ENCODE results near the gene TSPAN18. TPM values are rescaled to one million over a fixed set of nuclear protein-coding genes. Genes with fewer than 3 reads are reported as not detected.

Gene TSPAN18
- total RNA-seq, 1 donor from 2014 or later, result 31.7 TPM

GRCh38 chr11:44708009-44708408 is 18.8 kb upstream of the TSPAN18 start:
- H3K36me3 ChIP-seq (ENCODE audit: insufficient read depth, low read length), result no peaks in the 10 kb centered on the region
- Mint-ChIP-seq H3K4me3 (ENCODE audit: unreplicated experiment) (no peak overlapping the region), H3K27me3 (ENCODE audit: low read depth, unreplicated experiment) (peaks cover 28% of the 10 kb centered on the region), H3K4me1 (ENCODE audit: low read depth, unreplicated experiment) (peaks cover 17% of the 10 kb centered on the region), H3K27ac (ENCODE audit: unreplicated experiment) (no peak overlapping the region), H3K36me3 (ENCODE audit: low read depth, unreplicated experiment) (no peaks in the 10 kb centered on the region), H3K9me3 (ENCODE audit: unreplicated experiment) (peaks cover 8% of the 10 kb centered on the region)
- no peak for DNase-seq (ENCODE audit: low read depth)
- peaks cover 3% of the 10 kb centered on the region for H3K9me3 ChIP-seq (ENCODE audit: insufficient read depth, low read depth, low read length)
- TF ChIP-seq, protein P1, sequence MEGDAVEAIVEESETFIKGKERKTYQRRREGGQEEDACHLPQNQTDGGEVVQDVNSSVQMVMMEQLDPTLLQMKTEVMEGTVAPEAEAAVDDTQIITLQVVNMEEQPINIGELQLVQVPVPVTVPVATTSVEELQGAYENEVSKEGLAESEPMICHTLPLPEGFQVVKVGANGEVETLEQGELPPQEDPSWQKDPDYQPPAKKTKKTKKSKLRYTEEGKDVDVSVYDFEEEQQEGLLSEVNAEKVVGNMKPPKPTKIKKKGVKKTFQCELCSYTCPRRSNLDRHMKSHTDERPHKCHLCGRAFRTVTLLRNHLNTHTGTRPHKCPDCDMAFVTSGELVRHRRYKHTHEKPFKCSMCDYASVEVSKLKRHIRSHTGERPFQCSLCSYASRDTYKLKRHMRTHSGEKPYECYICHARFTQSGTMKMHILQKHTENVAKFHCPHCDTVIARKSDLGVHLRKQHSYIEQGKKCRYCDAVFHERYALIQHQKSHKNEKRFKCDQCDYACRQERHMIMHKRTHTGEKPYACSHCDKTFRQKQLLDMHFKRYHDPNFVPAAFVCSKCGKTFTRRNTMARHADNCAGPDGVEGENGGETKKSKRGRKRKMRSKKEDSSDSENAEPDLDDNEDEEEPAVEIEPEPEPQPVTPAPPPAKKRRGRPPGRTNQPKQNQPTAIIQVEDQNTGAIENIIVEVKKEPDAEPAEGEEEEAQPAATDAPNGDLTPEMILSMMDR (IDR thresholded peaks at IDR 0.05; ENCODE audit: insufficient read depth, low read depth, low read length), result no peak
- TF ChIP-seq EZH2 (IDR thresholded peaks at IDR 0.05; ENCODE audit: insufficient read depth, low read length), result no peak
- no peaks in the 10 kb centered on the region for H4K20me1 ChIP-seq (ENCODE audit: insufficient read depth, low read length)
- no peak overlapping the region for H3K4me2 ChIP-seq (ENCODE audit: low read length)
- no peak overlapping the region for H3K27ac ChIP-seq (ENCODE audit: low read depth, low read length)
- no peak overlapping the region for H3K4me3 ChIP-seq (ENCODE audit: insufficient read depth, low read depth, low read length)
- no peak overlapping the region for H3K9ac ChIP-seq (ENCODE audit: low read length)
- H3K4me1 ChIP-seq (ENCODE audit: insufficient read depth, low read length), result no peaks in the 10 kb centered on the region
- no peak overlapping the region for H2AFZ ChIP-seq (ENCODE audit: low read depth, low read length)
- no peaks in the 10 kb centered on the region for H3K79me2 ChIP-seq (ENCODE audit: insufficient read depth, low read length)
- peaks cover 14% of the 10 kb centered on the region for H3K27me3 ChIP-seq (ENCODE audit: insufficient read depth, low read length)
- FAIRE-seq, result no peak

DNA sequence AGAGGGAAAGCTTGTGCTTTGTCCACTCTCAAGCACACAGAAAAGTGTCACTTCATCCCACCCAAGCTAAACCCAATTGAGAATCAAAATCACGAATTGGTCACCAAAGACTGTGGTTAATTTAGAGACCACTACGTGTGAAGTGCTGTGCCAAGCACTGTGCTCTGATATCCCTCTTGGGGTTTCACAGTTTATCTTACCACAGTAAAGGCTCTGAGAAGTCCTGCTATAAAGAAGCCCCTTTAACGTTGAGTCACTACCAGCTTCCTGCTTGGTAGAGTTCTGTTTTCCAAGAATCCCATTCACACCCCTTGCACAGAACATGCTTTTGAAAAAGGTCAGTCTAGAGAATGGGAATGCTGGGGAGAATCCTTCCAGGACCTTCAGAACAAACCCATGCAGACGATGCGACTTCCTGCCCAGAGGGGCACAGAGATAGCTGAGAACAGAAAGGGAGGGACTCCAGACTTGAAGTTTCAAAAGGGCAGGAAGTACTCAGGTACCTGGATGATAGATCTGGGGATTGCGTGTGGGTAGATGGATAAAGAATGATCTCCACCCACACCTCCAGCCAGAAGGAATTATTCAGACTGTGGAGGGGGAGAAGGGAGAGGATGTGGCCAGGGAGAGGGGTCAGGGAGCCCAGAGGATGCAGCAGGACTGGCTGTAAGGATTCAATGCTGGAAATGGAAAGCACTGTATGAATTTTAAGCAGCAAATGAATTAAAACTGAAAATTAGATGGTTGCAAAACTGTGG is 18.1 kb upstream of the TSPAN18 start:
- no peak overlapping the region for H3K4me3 Mint-ChIP-seq (ENCODE audit: unreplicated experiment)

More for the DNA sequence above, 18.1 kb upstream of the TSPAN18 start:
- Histone ChIP-seq H3K27me3 (ENCODE audit: insufficient read depth, low read length) (peaks cover 16% of the 10 kb centered on the region), H3K4me2 (ENCODE audit: low read length) (peak overlapping the region; percentile 25), H3K9me3 (ENCODE audit: insufficient read depth, low read depth, low read length) (peaks cover under 1% of the 10 kb centered on the region), H3K4me1 (ENCODE audit: insufficient read depth, low read length) (no peaks in the 10 kb centered on the region), H4K20me1 (ENCODE audit: insufficient read depth, low read length) (no peaks in the 10 kb centered on the region), H3K9ac (ENCODE audit: low read length) (no peak overlapping the region), H2AFZ (ENCODE audit: low read depth, low read length) (no peak overlapping the region), H3K27ac (ENCODE audit: low read depth, low read length) (no peak overlapping the region), H3K36me3 (ENCODE audit: insufficient read depth, low read length) (no peaks in the 10 kb centered on the region), H3K79me2 (ENCODE audit: insufficient read depth, low read length) (no peaks in the 10 kb centered on the region), H3K4me3 (ENCODE audit: insufficient read depth, low read depth, low read length) (no peak overlapping the region)
- peaks cover 30% of the 10 kb centered on the region for H3K27me3 Mint-ChIP-seq (ENCODE audit: low read depth, unreplicated experiment)
- peaks cover 17% of the 10 kb centered on the region for H3K4me1 Mint-ChIP-seq (ENCODE audit: low read depth, unreplicated experiment)
- no peaks in the 10 kb centered on the region for H3K36me3 Mint-ChIP-seq (ENCODE audit: low read depth, unreplicated experiment)
- H3K9me3 Mint-ChIP-seq (ENCODE audit: unreplicated experiment), result peaks cover 7% of the 10 kb centered on the region
- TF ChIP-seq EZH2 (IDR thresholded peaks at IDR 0.05; ENCODE audit: insufficient read depth, low read length), result no peak
- TF ChIP-seq, protein P1 (IDR thresholded peaks at IDR 0.05; ENCODE audit: insufficient read depth, low read depth, low read length), result no peak
- DNase-seq (ENCODE audit: low read depth) (peak; percentile 29), FAIRE-seq (no peak)
- no peak overlapping the region for H3K27ac Mint-ChIP-seq (ENCODE audit: unreplicated experiment)
